ENCODE measurements around the gene SLC25A26.

SLC25A26 gene, protein sequence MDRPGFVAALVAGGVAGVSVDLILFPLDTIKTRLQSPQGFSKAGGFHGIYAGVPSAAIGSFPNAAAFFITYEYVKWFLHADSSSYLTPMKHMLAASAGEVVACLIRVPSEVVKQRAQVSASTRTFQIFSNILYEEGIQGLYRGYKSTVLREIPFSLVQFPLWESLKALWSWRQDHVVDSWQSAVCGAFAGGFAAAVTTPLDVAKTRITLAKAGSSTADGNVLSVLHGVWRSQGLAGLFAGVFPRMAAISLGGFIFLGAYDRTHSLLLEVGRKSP

DNA sequence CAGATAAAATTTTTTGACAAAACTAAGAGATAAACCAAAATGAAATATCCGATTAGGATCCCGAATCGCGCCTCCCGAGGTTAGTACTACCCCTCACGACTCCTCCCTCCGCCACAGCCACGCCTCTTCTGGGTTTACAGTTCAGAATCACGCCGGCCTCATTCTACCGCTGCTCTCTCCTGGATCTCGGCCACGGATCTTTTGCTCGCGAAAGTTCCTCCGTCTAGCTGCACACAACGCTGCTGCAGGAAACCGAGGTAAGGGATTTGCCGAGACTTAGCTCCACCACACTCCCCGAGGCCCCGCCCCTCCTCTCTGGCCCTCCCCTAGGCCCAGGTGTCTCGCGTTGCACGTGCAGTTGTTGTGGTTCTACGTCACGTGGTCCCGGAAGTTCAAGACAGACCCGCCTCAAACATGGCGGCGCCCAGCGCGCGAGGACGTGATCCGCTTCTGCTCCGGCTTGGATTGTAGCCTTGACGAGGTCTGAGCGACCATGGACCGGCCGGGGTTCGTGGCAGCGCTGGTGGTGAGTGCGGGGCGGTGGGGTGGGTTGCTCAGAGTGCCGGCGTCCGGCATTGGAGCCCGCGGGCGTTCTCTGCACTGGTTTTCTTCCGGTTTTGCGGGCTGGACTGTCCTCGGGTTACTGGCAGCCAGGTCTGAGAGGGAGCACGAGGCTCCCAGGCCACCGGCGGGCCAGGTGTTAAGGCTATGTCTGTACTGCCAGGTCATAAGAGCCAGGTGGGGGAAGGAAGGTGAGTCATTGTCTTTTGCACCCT lies at the start of gene SLC25A26:
TSS of gene SLC25A26 (plus strand) at position 400 of the 776 bp plus-strand sequence. CDS start at position 494, 94 bp downstream.
- DNase-seq: peak; percentile 94
- in situ Hi-C loops (cut with HindIII; ENCODE audit: low pct_ligation_motif_present, low pct_unique_long_range_greater_than_20kb, low sequenced_read_pairs): no loop called here

DNA sequence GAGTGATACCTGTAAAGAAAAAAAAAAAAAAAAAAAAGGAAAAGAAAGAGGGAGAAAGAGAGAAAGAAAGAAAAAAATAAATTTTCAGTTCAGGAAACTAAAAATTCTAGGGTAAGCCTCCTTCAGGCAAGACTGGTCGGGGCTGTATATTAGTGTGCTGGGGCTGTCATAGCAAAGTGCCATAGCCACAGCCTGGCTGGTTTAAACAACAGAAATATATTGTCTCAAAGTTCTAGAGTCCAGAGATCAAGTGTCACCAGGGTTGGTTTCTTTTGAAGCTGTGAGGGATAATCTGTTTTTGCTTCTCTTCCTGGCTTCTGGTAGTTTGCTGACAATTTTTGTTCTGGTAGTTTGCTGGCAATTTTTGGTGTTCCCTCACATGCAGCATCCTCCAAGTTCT lies 48.4 kb upstream of the SLC25A26 start:
- in situ Hi-C loops (cut with HindIII; ENCODE audit: low pct_ligation_motif_present, low pct_unique_long_range_greater_than_20kb, low sequenced_read_pairs): no loop called here
- no peak for DNase-seq

GRCh38 chr3:66177026-66177425 lies 43.8 kb upstream of the SLC25A26 start:
- in situ Hi-C loops (cut with HindIII; ENCODE audit: low pct_ligation_motif_present, low pct_unique_long_range_greater_than_20kb, low sequenced_read_pairs): no loop called here
- no peak for DNase-seq

DNA sequence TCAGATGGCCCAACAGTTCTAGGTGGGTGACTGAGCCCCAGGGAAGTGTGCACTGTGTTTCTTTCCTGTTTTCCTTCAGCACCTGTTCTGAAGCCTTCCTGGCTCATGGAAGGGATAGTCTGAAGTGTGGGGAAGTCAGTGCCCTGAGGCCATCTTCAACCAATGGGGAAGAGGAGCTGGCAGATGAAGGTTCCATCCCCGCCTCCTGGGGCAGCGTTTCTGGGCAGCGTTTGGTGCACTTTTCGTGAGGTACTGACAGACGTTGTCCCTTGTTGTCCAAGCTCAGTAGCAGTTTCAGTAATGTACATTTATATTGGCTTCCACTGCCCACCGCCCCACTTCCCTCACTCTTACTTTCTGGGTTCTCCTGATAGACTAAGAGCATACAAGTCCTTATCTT lies 42.6 kb upstream of the SLC25A26 start:
- DNase-seq: no peak
- in situ Hi-C loops (cut with HindIII; ENCODE audit: low pct_ligation_motif_present, low pct_unique_long_range_greater_than_20kb, low sequenced_read_pairs): no loop called here

- in situ Hi-C loops (cut with HindIII; ENCODE audit: low pct_ligation_motif_present, low pct_unique_long_range_greater_than_20kb, low sequenced_read_pairs): no loop called here
These were observed 41.0 kb upstream of the SLC25A26 start for GRCh38 chr3:66179793-66180192.

GRCh38 chr3:66181764-66182163 lies 39.0 kb upstream of the SLC25A26 start:
- in situ Hi-C loops (cut with HindIII; ENCODE audit: low pct_ligation_motif_present, low pct_unique_long_range_greater_than_20kb, low sequenced_read_pairs): no loop called here
- no peak for DNase-seq

More at GRCh38 chr3:66179793-66180192, 41.0 kb upstream of the SLC25A26 start:
- no peak for DNase-seq

- in situ Hi-C loops (cut with HindIII; ENCODE audit: low pct_ligation_motif_present, low pct_unique_long_range_greater_than_20kb, low sequenced_read_pairs): no loop called here
- DNase-seq: no peak
These were observed 38.6 kb upstream of the SLC25A26 start for GRCh38 chr3:66182246-66182645.

GRCh38 chr3:66186545-66186944 lies 34.3 kb upstream of the SLC25A26 start:
- in situ Hi-C loops (cut with HindIII; ENCODE audit: low pct_ligation_motif_present, low pct_unique_long_range_greater_than_20kb, low sequenced_read_pairs): no loop called here
- no peak for DNase-seq

DNA sequence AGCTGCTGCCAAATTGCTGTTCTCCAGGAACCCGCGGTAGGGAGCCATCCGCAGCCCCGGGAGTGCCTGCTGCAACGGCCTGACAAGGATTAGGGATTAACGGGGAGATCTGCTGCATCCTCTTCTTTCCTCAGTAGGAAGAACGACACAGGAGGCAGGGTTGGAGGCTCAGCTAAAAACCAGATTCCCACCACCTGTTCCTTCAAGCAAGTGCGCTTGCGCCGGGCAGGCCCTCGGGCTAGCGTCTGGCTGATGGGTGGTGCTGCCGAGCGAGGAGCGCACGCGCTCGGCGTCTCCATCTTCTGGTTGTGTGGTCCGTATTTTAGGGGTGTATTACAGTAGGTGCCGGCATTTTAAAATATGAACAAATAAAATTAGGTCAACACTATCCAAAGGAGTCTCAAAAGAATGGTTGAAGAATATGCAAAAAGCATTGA lies 25.4 kb upstream of the SLC25A26 start:
- DNase-seq: peak; percentile 72
- in situ Hi-C loops (cut with HindIII; ENCODE audit: low pct_ligation_motif_present, low pct_unique_long_range_greater_than_20kb, low sequenced_read_pairs): no loop called here

DNA sequence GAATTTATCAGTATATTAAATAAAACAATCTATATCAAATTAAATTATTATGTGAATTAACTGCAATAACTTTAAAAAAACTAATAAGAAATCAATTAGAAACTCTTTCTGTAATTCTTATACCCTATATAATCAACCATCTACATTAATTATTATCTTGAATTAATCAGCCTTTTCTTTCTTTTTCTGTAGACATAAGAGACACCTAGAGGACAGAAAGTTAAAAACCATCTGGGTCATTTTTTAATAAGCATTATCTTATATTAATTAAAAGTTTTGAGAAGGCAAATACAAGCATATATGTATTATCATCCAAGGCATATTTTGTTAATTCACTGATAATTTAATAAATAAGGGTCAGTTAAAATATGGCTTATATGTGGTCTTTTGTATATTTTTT lies 24.2 kb upstream of the SLC25A26 start:
- in situ Hi-C loops (cut with HindIII; ENCODE audit: low pct_ligation_motif_present, low pct_unique_long_range_greater_than_20kb, low sequenced_read_pairs): no loop called here

GRCh38 chr3:66198437-66199088 lies 22.2 kb upstream of the SLC25A26 start:
- in situ Hi-C loops (cut with HindIII; ENCODE audit: low pct_ligation_motif_present, low pct_unique_long_range_greater_than_20kb, low sequenced_read_pairs): no loop called here
- DNase-seq: no peak

More for the DNA sequence above, 24.2 kb upstream of the SLC25A26 start:
- peak; percentile 7 for DNase-seq

GRCh38 chr3:66199089-66199473 lies 21.7 kb upstream of the SLC25A26 start:
- in situ Hi-C loops (cut with HindIII; ENCODE audit: low pct_ligation_motif_present, low pct_unique_long_range_greater_than_20kb, low sequenced_read_pairs): no loop called here
- DNase-seq: no peak

DNA sequence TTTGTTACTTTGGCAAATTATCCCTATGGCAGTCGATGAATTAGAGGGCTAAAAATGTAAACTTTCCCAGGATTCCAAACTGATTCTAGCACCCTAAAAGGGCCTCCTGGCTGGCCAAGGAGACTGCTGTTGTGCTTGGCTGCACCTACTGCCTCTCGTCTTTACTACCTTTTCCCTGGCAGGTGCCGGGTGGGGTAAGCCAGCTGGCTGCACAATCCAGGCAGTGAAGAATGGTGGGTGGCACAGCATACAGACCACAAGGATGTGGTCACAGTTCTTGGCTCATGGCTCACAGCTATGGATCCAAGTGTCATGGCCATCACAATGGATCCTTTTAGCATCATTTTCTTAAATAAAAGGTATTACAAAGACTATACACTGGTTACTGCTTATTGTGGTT lies 20.7 kb upstream of the SLC25A26 start:
- DNase-seq: no peak
- in situ Hi-C loops (cut with HindIII; ENCODE audit: low pct_ligation_motif_present, low pct_unique_long_range_greater_than_20kb, low sequenced_read_pairs): no loop called here

- in situ Hi-C loops (cut with HindIII; ENCODE audit: low pct_ligation_motif_present, low pct_unique_long_range_greater_than_20kb, low sequenced_read_pairs): no loop called here
- DNase-seq: no peak
These were observed 20.0 kb upstream of the SLC25A26 start for GRCh38 chr3:66200786-66201185.

DNA sequence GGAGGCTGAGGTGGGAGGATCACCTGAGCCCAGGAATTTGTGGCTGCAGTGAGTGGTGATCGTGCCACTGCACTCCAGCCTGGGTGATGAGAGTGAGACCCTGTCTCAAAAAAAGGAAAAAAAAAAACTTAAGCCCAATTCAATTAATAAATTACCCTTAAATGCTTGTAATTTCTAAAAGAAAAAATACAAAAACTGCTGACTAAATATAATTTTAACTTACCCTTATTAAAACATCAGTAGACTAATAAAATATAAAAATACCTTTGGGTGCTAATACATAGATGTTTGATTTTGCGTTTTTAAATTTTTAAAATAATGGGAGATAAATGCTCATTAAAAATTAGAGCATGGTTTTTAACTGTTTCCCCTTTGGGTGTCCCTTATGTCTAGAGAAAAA lies 17.5 kb upstream of the SLC25A26 start:
- in situ Hi-C loops (cut with HindIII; ENCODE audit: low pct_ligation_motif_present, low pct_unique_long_range_greater_than_20kb, low sequenced_read_pairs): no loop called here
- DNase-seq: no peak

DNA sequence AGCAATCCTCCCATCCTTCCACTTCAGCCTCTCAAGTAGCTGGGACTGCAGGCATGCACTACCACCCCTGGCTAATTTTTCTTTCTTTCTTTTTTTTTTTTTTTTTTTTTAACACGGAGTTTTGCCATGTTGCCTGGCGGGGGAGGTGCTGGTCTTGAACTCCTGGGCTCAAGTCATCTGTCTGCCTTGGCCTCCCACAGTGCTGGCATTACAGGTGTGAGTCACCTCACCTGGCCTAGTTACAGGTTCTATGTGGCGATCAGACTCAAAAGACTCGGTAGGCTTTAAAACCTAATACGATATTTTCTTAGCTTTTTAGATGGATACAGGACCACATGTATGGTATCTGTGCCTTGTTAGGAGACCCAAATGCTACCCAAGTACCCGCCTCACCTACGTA lies 14.0 kb upstream of the SLC25A26 start:
- no peak for DNase-seq
- in situ Hi-C loops (cut with HindIII; ENCODE audit: low pct_ligation_motif_present, low pct_unique_long_range_greater_than_20kb, low sequenced_read_pairs): no loop called here

DNA sequence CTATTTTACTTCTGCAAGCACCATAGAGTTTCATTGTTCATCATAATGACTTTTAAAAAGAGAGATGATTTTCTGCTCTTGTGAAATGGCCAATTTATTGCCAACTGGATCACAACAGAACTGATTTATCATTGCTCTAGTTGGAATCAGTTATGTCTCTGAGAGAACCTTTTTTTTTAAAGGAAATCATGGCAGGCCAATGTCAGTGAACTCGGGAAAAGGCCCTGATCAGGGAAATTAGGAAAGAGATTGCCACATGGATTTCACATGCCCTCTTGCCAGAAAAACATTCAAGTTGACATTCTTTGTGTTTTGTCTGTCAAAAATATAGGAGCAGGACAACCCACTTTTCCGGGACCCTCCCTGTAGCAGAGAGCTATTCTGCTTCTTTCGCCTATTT lies 12.6 kb upstream of the SLC25A26 start:
- no peak for DNase-seq
- in situ Hi-C loops (cut with HindIII; ENCODE audit: low pct_ligation_motif_present, low pct_unique_long_range_greater_than_20kb, low sequenced_read_pairs): no loop called here

DNA sequence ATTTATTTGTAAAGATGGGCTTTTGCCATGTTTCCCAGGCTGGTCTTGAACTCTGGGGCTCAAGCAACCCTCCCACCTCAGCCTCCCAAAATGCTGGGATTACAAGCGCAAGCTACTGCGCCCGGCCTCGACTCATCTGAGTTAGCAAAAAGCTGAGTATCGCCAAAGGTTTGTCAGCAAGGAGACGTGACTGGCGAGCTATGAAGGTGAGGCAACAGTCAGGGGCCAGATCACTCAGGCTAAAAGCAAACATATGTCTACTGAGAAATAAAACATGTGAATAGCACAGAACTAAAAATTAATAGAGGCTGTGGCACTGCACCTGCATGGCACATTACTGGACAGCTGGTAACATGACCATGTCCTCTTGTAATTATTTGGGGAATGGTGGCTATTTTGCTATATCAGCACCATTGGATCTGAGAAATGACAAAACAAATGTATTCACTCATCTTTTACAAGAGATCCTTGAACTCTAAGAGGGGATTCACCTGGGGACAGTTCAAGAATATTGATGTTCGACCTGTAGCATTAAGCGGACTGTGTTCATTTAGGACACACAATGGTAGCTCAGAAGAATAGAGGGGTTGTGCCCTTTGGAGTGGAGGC lies 10.0 kb upstream of the SLC25A26 start:
- in situ Hi-C loops (cut with HindIII; ENCODE audit: low pct_ligation_motif_present, low pct_unique_long_range_greater_than_20kb, low sequenced_read_pairs): no loop called here
- DNase-seq: no peak

- in situ Hi-C loops (cut with HindIII; ENCODE audit: low pct_ligation_motif_present, low pct_unique_long_range_greater_than_20kb, low sequenced_read_pairs): no loop called here
- DNase-seq: no peak
These were observed 9.0 kb upstream of the SLC25A26 start for GRCh38 chr3:66211779-66212178.
